ENCODE measurements around the gene UBASH3A.

The UBASH3A gene

DNA sequence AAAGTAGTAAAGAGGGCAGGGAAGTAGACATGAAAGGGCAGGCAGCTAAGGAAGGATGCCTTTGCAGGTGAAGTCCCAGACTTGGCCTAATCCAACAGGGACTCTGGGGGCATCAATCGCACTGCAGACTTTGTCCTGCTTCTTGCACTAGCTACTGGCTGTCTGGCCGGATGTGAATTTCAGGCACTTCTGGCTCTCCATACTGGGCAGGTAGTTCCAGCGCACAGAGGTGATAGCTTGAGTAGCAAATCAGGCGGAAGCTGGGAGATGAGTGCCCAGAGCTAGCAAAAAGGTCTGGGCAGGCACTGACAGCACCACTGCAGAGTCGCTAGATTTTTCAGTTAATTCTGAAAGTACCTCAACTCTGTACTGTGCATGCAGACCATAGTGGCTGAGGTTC, 91.3 kb downstream of the UBASH3A start:
- TF ChIP-seq CTCF (conservative IDR thresholded peaks at IDR 0.05) (no peak), ZFX (IDR thresholded peaks at IDR 0.05) (no peak)
- no peak overlapping the region for H3K27ac ChIP-seq

GRCh38 chr21:42495765-42496119, 92.0 kb downstream of the UBASH3A start:
- TF ChIP-seq ZFX (IDR thresholded peaks at IDR 0.05) (no peak), CTCF (conservative IDR thresholded peaks at IDR 0.05) (no peak)
- peak overlapping the region; percentile 7 for H3K27ac ChIP-seq

DNA sequence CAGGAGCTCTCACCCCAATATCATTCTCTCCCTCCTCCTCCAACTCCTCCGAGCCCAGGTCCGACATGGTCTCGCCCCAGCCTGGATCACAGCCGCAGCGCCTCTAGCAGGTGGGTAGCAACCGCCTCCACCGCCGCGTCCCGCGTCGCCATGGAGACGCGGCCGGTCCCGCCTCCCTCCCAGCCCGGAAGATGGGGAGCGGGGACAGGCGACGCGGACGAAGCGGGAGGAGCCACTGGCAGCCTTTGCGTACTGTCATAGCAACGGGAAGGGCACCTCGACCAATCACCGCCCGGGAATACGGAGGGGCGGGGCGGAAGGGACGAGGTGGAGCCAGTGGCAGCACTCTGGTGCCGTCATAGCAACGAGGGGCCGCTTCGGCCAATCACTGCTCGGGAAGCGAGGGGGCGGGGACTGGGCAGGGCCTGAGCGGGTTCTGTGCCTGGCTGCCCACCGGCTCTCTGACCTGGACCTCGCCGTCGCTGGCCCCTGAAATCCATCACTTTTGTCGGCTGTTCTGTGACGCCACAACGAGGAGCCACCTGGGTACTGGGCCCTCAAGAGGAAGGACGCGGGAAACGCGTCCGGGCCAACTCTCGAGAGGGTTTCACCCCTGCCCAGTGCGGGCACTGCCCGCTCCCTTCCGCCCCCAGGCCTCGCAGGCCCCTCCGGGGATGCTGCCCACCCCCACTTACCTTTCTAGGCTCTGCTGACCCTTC, 92.6 kb downstream of the UBASH3A start, which contains the start of gene RSPH1:
TSS of gene RSPH1 (minus strand) at position 105 of the 719 bp plus-strand sequence. CDS start at position 67, 38 bp downstream.
- TF ChIP-seq ZFX (IDR thresholded peaks at IDR 0.05) (no peak; the same call in 1 of the 2 replicates), CTCF (conservative IDR thresholded peaks at IDR 0.05) (no peak)
- peak within 1 kb of the TSS; percentile 65 for H3K27ac ChIP-seq

DNA sequence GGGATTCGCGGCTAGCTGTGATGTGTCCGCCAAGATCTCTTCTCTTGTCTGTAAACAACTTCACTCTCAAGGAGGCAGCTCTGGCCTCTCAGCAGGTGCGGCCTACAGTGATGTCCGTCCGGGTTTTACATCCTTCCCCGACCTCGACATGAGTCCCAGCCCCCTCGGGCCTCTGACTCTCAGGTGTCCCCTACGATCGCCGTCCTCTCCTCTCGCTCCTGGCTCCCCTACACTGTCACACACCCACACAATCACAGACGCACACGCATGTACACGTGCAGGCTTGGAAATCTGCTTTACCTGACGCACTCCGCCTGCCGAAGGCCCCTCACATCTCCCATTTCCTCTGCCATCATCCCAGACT, 93.1 kb downstream of the UBASH3A start:
- H3K27ac ChIP-seq = peak overlapping the region; percentile 65
- peak; percentile 54 for TF ChIP-seq ZFX (IDR thresholded peaks at IDR 0.05)
- no peak for TF ChIP-seq CTCF (conservative IDR thresholded peaks at IDR 0.05)
